Loucy (cell line): ENCODE data around the gene TDRD7.

Experiments used
- H2AFZ ChIP-seq: fragments of 200-600 bp; sonication (generic); 2 replicates; pipeline ENCODE4 v1.6.0; 2016; ENCODE audit warnings: antibody characterized with exemption, mild to moderate bottlenecking, low read length, moderate library complexity
- H3F3A ChIP-seq: fragments of 200-600 bp; 2 replicates; pipeline ENCODE4 v1.6.0; 2016; ENCODE audit warnings: antibody characterized with exemption, low read depth, mild to moderate bottlenecking
- H3K27me3 ChIP-seq: fragments of 200-600 bp; sonication (generic); 2 replicates; pipeline ENCODE4 v1.6.1; 2014; ENCODE audit warnings: low read length, mild to moderate bottlenecking; ENCODE audit not compliant: insufficient read depth, poor library complexity, severe bottlenecking
- H3K36me3 ChIP-seq: fragments of 200-600 bp; sonication (generic); 2 replicates; pipeline ENCODE4 v1.6.1; 2016; ENCODE audit warnings: low read length; ENCODE audit not compliant: insufficient read depth
- H3K4me1 ChIP-seq: fragments of 200-600 bp; sonication (generic); 2 replicates; pipeline ENCODE4 v1.5.1; 2014; ENCODE audit warnings: low read length, mild to moderate bottlenecking; ENCODE audit not compliant: insufficient read depth, poor library complexity, severe bottlenecking
- H3K4me2 ChIP-seq: fragments of 200-600 bp; sonication (generic); 2 replicates; pipeline ENCODE4 v1.6.0; 2014; ENCODE audit warnings: antibody characterized with exemption, low read length, low read depth, mild to moderate bottlenecking; ENCODE audit not compliant: poor library complexity, severe bottlenecking
- H3K4me3 ChIP-seq: fragments of 200-600 bp; sonication (generic); 2 replicates; pipeline ENCODE4 v1.5.1; 2014; ENCODE audit warnings: low read length, mild to moderate bottlenecking, mixed read lengths; ENCODE audit not compliant: poor library complexity, severe bottlenecking
- H3K79me2 ChIP-seq: fragments of 200-600 bp; sonication (generic); 2 replicates; pipeline ENCODE4 v1.6.1; 2014; ENCODE audit warnings: low read length; ENCODE audit not compliant: insufficient read depth
- H3K9ac ChIP-seq: fragments of 200-600 bp; sonication (generic); 2 replicates; pipeline ENCODE4 v1.6.0; 2014; ENCODE audit warnings: mild to moderate bottlenecking, low read depth, low read length, moderate library complexity; ENCODE audit not compliant: poor library complexity, severe bottlenecking
- H3K9me2 ChIP-seq: fragments of 200-600 bp; sonication (generic); replicated peaks from 2 replicates; pipeline ENCODE4 v1.6.1; 2016; ENCODE audit warnings: low read depth, low read length, mixed read lengths
- H3K9me3 ChIP-seq: fragments of 200-600 bp; sonication (generic); 2 replicates; pipeline ENCODE4 v1.6.1; 2014; ENCODE audit warnings: mild to moderate bottlenecking, antibody characterized with exemption, low read length, low read depth; ENCODE audit not compliant: insufficient read depth
- H4K20me1 ChIP-seq: fragments of 200-600 bp; sonication (generic); 2 replicates; pipeline ENCODE4 v1.6.0; 2014; ENCODE audit warnings: antibody characterized with exemption, low read length, mild to moderate bottlenecking; ENCODE audit not compliant: insufficient read depth, poor library complexity, severe bottlenecking
- EZH2phosphoT487 ChIP-seq: fragments of 200-600 bp; IDR thresholded peaks from 2 replicates; pipeline ENCODE4 v1.6.1; 2018; ENCODE audit warnings: antibody characterized with exemption, mild to moderate bottlenecking, moderate library complexity, borderline replicate concordance
- TF ChIP-seq, protein P1 (sequence below): fragments of 200-600 bp; sonication (generic); conservative IDR thresholded peaks from 2 replicates; pipeline ENCODE4 v1.5.1; 2014; ENCODE audit warnings: mild to moderate bottlenecking, antibody characterized with exemption, low read length

Gene TDRD7

DNA sequence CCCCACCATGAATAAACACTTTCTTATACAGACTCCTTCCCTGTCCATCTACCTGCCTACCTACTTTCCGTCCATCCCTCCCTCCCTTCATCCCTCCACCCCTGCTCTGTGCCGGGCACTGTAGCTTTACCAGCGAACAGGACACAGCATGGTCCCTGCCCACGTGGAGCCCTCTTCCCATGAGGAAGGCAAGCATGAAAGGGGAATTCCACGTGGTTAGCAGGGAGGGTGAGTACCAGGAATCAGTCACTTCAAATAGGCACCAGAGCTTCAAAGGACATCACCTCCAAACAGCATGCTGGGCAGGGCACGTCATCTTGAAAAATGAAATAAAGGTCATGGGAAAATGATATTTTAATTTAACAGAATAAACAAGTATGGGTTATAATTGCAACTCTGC is 35.0 kb upstream of the TDRD7 start:
- H3K4me3 ChIP-seq, result no peak overlapping the region
- H3K9ac ChIP-seq, result no peak overlapping the region
- H3F3A ChIP-seq, result no peaks in the 10 kb centered on the region
- no peaks in the 10 kb centered on the region for H3K79me2 ChIP-seq
- no peaks in the 10 kb centered on the region for H4K20me1 ChIP-seq
- H3K36me3 ChIP-seq, result no peaks in the 10 kb centered on the region
- no peaks in the 10 kb centered on the region for H3K9me2 ChIP-seq
- no peaks in the 10 kb centered on the region for H3K27me3 ChIP-seq
- H3K4me2 ChIP-seq, result no peak overlapping the region
- H3K4me1 ChIP-seq, result no peaks in the 10 kb centered on the region
- H3K9me3 ChIP-seq, result no peaks in the 10 kb centered on the region
- no peak overlapping the region for H2AFZ ChIP-seq
- TF ChIP-seq, protein P1, sequence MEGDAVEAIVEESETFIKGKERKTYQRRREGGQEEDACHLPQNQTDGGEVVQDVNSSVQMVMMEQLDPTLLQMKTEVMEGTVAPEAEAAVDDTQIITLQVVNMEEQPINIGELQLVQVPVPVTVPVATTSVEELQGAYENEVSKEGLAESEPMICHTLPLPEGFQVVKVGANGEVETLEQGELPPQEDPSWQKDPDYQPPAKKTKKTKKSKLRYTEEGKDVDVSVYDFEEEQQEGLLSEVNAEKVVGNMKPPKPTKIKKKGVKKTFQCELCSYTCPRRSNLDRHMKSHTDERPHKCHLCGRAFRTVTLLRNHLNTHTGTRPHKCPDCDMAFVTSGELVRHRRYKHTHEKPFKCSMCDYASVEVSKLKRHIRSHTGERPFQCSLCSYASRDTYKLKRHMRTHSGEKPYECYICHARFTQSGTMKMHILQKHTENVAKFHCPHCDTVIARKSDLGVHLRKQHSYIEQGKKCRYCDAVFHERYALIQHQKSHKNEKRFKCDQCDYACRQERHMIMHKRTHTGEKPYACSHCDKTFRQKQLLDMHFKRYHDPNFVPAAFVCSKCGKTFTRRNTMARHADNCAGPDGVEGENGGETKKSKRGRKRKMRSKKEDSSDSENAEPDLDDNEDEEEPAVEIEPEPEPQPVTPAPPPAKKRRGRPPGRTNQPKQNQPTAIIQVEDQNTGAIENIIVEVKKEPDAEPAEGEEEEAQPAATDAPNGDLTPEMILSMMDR, result no peak
- TF ChIP-seq EZH2phosphoT487, result no peak

DNA sequence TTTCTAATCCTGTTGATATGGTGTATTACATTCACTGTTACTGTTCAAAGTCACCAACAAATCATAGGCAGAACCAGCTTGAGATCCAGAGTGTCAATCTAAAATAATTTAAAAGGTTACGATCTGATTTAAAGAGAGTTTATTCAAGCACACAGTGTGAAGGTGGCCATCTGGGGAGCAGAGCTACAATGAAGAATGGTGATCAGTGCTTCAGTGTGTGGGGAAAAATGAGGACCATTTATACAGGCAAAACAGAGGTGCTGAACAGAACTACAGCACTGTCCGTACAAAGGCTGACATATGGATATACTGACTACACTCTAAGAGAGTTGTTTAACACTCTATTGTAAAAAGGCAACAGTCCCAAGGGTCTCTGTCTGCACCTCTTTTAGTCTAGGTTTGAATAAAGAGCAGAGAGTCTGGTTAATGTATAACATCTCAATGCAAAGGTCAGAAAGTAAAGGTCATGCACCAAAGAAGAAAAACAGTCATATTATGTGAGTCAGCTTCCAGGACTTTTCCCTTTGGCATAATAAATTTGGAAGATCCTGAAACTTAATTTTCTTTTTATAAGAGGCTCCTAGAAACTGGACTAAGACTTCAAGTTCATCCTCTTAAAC is 29.7 kb upstream of the TDRD7 start:
- Histone ChIP-seq H3K36me3 (no peaks in the 10 kb centered on the region), H3K4me2 (no peak overlapping the region), H3K9me3 (no peaks in the 10 kb centered on the region), H3K4me1 (no peaks in the 10 kb centered on the region), H3K79me2 (no peaks in the 10 kb centered on the region), H4K20me1 (no peaks in the 10 kb centered on the region), H3K9ac (no peak overlapping the region), H2AFZ (no peak overlapping the region), H3K27me3 (no peaks in the 10 kb centered on the region), H3K9me2 (no peaks in the 10 kb centered on the region), H3F3A (no peaks in the 10 kb centered on the region), H3K4me3 (no peak overlapping the region)
- TF ChIP-seq, protein P1, result no peak
- no peak for TF ChIP-seq EZH2phosphoT487

DNA sequence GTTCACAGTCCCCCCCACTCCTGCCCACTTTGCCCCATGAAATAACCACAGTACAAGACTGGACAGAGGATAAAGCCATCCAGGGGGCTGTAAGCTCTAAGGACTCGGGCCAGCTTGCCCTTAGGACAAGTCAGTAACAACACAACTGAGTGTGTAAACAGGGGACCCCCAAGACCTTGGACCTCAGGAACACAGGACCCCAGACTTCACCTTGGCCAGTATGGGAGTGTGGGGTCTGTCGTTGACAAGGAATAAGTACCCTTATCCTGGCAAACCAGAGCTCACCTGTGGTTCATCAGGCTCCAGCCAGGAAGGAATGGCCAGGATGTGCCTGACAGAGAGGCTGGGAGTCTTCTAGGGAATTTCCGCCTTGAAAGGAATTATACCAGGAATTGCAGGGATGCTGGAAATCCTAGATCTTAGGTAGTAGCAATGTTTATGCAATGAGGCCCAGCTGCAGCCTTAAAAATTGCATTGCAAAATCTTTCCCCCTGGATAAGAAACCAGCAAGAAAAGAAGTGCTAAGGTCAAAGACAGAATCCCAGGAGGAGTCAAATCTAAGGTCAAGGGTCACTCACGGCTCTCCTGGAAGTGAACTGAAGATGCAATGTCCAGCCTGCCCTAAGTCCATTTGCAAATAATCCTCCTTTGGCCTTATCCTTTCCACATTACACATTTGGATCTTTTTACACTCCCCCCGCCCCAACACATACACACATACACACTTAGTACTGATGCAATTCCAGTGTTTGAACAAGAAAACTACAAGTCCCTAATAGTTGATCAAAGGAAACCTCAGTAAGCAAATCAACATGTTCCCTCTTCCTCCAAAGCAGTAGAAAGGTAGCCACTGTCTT is 27.3 kb upstream of the TDRD7 start:
- no peaks in the 10 kb centered on the region for H3K9me3 ChIP-seq
- no peaks in the 10 kb centered on the region for H3K79me2 ChIP-seq
- no peaks in the 10 kb centered on the region for H3F3A ChIP-seq
- H2AFZ ChIP-seq, result no peak overlapping the region
- no peaks in the 10 kb centered on the region for H3K4me1 ChIP-seq
- H3K36me3 ChIP-seq, result no peaks in the 10 kb centered on the region
- H3K4me2 ChIP-seq, result no peak overlapping the region
- H3K9me2 ChIP-seq, result no peaks in the 10 kb centered on the region
- no peaks in the 10 kb centered on the region for H4K20me1 ChIP-seq
- H3K27me3 ChIP-seq, result no peaks in the 10 kb centered on the region
- no peak overlapping the region for H3K9ac ChIP-seq
- TF ChIP-seq EZH2phosphoT487, result no peak
- TF ChIP-seq, protein P1, result no peak
- no peak overlapping the region for H3K4me3 ChIP-seq
